Measurements from ENCODE around the gene PCBD1.

The PCBD1 gene

GRCh38 chr10:70887804-70888800 is at the start of gene PCBD1:
Gene PCBD1, minus strand, starts transcription at chr10:70888565. Its CDS starts 32 bp downstream, at chr10:70888533.
- TF ChIP-seq CTCF (conservative IDR thresholded peaks at IDR 0.05; ENCODE audit: low read depth, low read length), result no peak
- DNase-seq (ENCODE audit: low read depth), result peak; percentile 69
- peak within 1 kb of the TSS; percentile 69 for H3K4me3 ChIP-seq (ENCODE audit: low read depth, low read length)

DNA sequence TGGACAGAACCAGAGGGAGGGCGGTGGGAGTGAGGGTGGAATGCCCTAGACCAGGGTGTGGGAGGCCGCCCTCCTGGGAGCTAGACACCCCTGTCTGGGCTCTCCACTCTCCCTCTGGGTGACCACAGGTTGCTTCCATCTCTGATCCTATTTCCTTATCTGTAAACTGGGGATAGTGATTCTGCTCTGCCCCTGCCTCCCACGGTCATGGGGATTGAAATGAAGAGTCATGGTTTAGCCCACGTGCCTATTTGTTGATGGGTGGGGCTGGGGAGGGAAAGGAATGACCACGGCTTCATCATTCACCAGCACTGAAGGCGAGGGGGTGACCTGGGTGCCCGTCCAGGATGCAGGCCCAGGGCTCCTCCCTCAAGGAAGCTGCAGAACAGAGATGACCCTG is 49.3 kb upstream of the PCBD1 start:
- no peak for TF ChIP-seq CTCF (conservative IDR thresholded peaks at IDR 0.05; ENCODE audit: low read depth, low read length)
- no peak for DNase-seq (ENCODE audit: low read depth)
- H3K4me3 ChIP-seq (ENCODE audit: low read depth, low read length), result no peak overlapping the region

GRCh38 chr10:70936111-70936510 is 47.7 kb upstream of the PCBD1 start:
- no peak for TF ChIP-seq CTCF (conservative IDR thresholded peaks at IDR 0.05; ENCODE audit: low read depth, low read length)
- H3K4me3 ChIP-seq (ENCODE audit: low read depth, low read length), result no peak overlapping the region
- DNase-seq (ENCODE audit: low read depth), result no peak

GRCh38 chr10:70935631-70936030 is 47.3 kb upstream of the PCBD1 start:
- TF ChIP-seq CTCF (conservative IDR thresholded peaks at IDR 0.05; ENCODE audit: low read depth, low read length), result no peak
- DNase-seq (ENCODE audit: low read depth), result no peak
- no peak overlapping the region for H3K4me3 ChIP-seq (ENCODE audit: low read depth, low read length)

DNA sequence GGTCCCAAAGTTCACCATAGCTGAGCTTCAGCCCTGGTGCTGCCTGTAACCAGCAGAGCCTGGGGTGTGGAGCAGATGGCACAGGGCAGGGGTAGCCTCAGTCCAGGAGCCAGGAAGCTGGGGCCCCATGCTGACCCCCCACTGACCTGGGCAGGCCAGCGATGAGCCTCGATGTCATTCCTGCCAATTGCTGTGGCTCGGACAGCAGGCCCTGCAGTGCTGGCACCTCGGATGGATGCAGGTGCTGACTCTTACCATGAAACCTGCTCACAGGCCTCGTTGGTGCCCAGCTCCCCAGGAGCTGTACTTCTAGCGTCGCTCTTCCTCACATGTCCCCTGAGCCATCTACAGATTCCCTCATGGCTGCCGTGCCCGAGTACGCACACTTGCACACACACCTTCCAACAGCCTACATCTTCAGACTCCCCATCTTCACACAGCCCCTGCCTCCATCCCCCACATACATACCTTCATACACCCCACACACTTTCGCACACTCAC is 46.8 kb upstream of the PCBD1 start:
- no peak for DNase-seq (ENCODE audit: low read depth)
- no peak for TF ChIP-seq CTCF (conservative IDR thresholded peaks at IDR 0.05; ENCODE audit: low read depth, low read length)
- H3K4me3 ChIP-seq (ENCODE audit: low read depth, low read length), result no peak overlapping the region

- TF ChIP-seq CTCF (conservative IDR thresholded peaks at IDR 0.05; ENCODE audit: low read depth, low read length), result no peak
- no peak for DNase-seq (ENCODE audit: low read depth)
- H3K4me3 ChIP-seq (ENCODE audit: low read depth, low read length), result no peak overlapping the region
These were observed 46.3 kb upstream of the PCBD1 start for GRCh38 chr10:70934701-70935100.

All from choroid plexus epithelial cell (primary cell).